A673 (cell line): ENCODE data around the gene PHF3. TPM values are rescaled to one million over a fixed set of nuclear protein-coding genes. Genes with fewer than 3 reads are reported as not detected.

ENCODE experiments used
- BruUV-seq: library from RNA; stranded (reverse); fragments of 400-500 nt; replicated peaks from 2 replicates; lab custom pipeline; 2021; lab: Mats Ljungman, UMichigan
- CTCF ChIA-PET: fragments of 300-600 bp; sonication (Branson Sonifier 250); formaldehyde crosslinking; loops from one replicate; lab custom pipeline; 2022; ENCODE audit warnings: antibody characterized with exemption; lab: Charles Lee
- POLR2A ChIA-PET: fragments of 300-600 bp; sonication (Branson Sonifier 250); formaldehyde crosslinking; loops from one replicate; lab custom pipeline; 2022; ENCODE audit warnings: antibody characterized with exemption; ENCODE audit not compliant: low non-redundant PET; lab: Charles Lee
- DNase-seq: peaks from one replicate; pipeline ENCODE4 v3.0.0-alpha.2; 2015; ENCODE audit warnings: low spot score
- H3K27ac ChIP-seq: fragments of 200-600 bp; sonication (generic); 2 replicates; pipeline ENCODE4 v1.5.1; 2016; ENCODE audit warnings: mixed run types, low read depth, mild to moderate bottlenecking, mixed read lengths, antibody characterized with exemption, low read length; ENCODE audit not compliant: poor library complexity, severe bottlenecking
- H3K27me3 ChIP-seq: fragments of 200-600 bp; sonication (generic); replicated peaks from 2 replicates; pipeline ENCODE4 v1.6.1; 2017; ENCODE audit warnings: mixed run types, low read depth, mild to moderate bottlenecking, mixed read lengths, antibody characterized with exemption, low read length; ENCODE audit not compliant: insufficient read depth, poor library complexity
- H3K36me3 ChIP-seq: fragments of 200-600 bp; sonication (generic); 2 replicates; pipeline ENCODE4 v1.6.1; 2016; ENCODE audit warnings: mixed run types, mild to moderate bottlenecking, mixed read lengths, antibody characterized with exemption, low read length; ENCODE audit not compliant: insufficient read depth, poor library complexity, severe bottlenecking
- H3K4me1 ChIP-seq: fragments of 200-600 bp; sonication (generic); 2 replicates; pipeline ENCODE4 v1.6.1; 2017; ENCODE audit warnings: mixed run types, mild to moderate bottlenecking, mixed read lengths, antibody characterized with exemption, low read length; ENCODE audit not compliant: insufficient read depth, poor library complexity, severe bottlenecking
- H3K4me3 ChIP-seq: fragments of 200-600 bp; sonication (generic); 2 replicates; pipeline ENCODE4 v1.5.1; 2016; ENCODE audit warnings: low read depth, mixed run types, mild to moderate bottlenecking, mixed read lengths, low read length; ENCODE audit not compliant: poor library complexity, severe bottlenecking
- H3K9me3 ChIP-seq: fragments of 200-600 bp; sonication (generic); 2 replicates; pipeline ENCODE4 v1.6.1; 2016; ENCODE audit warnings: mixed run types, low read depth, mild to moderate bottlenecking, mixed read lengths, antibody characterized with exemption, low read length; ENCODE audit not compliant: poor library complexity, severe bottlenecking
- EZH2 ChIP-seq: fragments of 200-600 bp; sonication (generic); IDR thresholded peaks from 2 replicates; pipeline ENCODE4 v1.6.1; 2017; ENCODE audit warnings: borderline replicate concordance, low read depth, mild to moderate bottlenecking, mixed read lengths, antibody characterized with exemption, low read length; ENCODE audit not compliant: poor library complexity, severe bottlenecking
- intact Hi-C: fragments of 100-400 bp; cut with micrococcal nuclease; formaldehyde crosslinking; loops from one replicate; pipeline ENCODE4 v1.10.0; 2022; ENCODE audit not compliant: unreplicated experiment
- total RNA-seq: library from RNA; stranded (reverse); gene quantifications from 2 replicates; pipeline ENCODE4 v1.2.3, GENCODE V29; 2021
- TF ChIP-seq, protein P1 (sequence below): fragments of 300-800, 200-600 bp; sonication (generic); conservative IDR thresholded peaks from 2 replicates; pipeline ENCODE4 v1.5.1; 2017; ENCODE audit warnings: low read depth, mild to moderate bottlenecking, antibody characterized with exemption, low read length, moderate library complexity, mixed read lengths

Gene PHF3
- total RNA-seq, 1 experiment from 2014 or later: 52.0 TPM

DNA sequence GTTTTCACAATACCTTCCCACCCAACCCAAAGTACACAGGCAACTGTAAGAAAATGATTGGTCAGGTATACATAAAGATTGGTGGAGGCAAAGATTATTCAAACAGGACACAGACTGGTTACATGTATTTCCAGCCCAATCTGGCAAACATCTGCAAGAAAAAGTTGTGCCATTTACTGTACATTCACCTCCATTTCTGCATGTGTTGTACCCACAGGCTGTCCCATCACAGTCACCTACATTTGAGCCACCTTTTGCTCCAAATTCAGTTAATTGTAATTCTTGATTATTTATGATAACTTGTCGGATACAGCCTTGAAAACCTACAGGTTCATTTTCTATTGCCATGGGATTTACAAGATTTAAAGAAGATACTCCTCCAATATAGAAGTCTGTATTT is 85.6 kb downstream of the PHF3 start:
- Histone ChIP-seq H3K36me3 (no peaks in the 10 kb centered on the region), H3K27ac (no peak overlapping the region), H3K27me3 (no peaks in the 10 kb centered on the region), H3K4me1 (no peaks in the 10 kb centered on the region), H3K9me3 (no peaks in the 10 kb centered on the region), H3K4me3 (no peak overlapping the region)
- no peak for DNase-seq
- ChIA-PET CTCF (no interaction called here), POLR2A (no interaction called here)
- no peak for TF ChIP-seq EZH2
- TF ChIP-seq, protein P1, sequence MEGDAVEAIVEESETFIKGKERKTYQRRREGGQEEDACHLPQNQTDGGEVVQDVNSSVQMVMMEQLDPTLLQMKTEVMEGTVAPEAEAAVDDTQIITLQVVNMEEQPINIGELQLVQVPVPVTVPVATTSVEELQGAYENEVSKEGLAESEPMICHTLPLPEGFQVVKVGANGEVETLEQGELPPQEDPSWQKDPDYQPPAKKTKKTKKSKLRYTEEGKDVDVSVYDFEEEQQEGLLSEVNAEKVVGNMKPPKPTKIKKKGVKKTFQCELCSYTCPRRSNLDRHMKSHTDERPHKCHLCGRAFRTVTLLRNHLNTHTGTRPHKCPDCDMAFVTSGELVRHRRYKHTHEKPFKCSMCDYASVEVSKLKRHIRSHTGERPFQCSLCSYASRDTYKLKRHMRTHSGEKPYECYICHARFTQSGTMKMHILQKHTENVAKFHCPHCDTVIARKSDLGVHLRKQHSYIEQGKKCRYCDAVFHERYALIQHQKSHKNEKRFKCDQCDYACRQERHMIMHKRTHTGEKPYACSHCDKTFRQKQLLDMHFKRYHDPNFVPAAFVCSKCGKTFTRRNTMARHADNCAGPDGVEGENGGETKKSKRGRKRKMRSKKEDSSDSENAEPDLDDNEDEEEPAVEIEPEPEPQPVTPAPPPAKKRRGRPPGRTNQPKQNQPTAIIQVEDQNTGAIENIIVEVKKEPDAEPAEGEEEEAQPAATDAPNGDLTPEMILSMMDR: no peak
- BruUV-seq: no TSS peak
- intact Hi-C loops: no loop called here

DNA sequence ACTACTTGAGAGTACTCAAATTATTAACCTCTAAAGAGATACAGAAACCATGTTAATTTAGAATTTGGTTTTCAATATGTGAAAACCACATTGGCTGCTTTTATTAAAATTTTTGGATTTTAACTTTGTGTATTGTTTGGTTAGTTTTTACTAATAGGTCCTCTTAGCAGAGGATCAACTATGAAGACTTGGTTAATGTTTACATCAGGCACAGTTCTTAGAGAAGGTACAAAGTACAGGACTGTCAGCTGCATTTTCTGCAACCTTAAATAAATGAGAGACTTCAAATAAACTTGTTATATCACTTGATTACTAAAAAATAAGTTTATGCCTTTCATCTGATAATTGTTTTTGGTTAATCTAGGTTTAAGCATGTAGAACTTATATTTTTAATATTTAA is 89.1 kb downstream of the PHF3 start:
- ChIA-PET CTCF (no interaction called here), POLR2A (no interaction called here)
- H3K27me3 ChIP-seq: no peaks in the 10 kb centered on the region
- intact Hi-C loops: no loop called here
- BruUV-seq: no TSS peak
- no peaks in the 10 kb centered on the region for H3K36me3 ChIP-seq
- no peak for DNase-seq
- no peaks in the 10 kb centered on the region for H3K9me3 ChIP-seq
- no peak overlapping the region for H3K27ac ChIP-seq
- no peak overlapping the region for H3K4me3 ChIP-seq
- no peaks in the 10 kb centered on the region for H3K4me1 ChIP-seq
- no peak for TF ChIP-seq EZH2

DNA sequence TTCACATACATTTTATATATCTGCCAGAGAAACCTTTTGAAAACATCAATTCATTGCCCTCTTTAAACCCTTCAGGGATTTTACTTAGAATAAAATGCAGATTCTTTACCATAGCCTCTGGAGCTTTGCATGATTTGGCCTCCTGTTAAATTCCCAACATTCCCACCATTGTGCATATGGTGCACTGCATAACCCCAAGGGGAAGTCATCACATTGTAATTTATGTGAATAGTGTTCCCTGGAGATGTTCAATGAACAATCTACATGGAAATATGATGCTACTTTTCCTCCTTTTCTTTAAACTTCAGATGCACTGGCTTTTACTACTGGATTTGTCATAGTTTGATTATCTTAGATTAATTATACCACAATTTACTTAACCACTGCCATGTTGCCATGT is 94.7 kb downstream of the PHF3 start:
- no TSS peak for BruUV-seq
- Histone ChIP-seq H3K4me3 (no peak overlapping the region), H3K4me1 (no peaks in the 10 kb centered on the region), H3K27me3 (no peaks in the 10 kb centered on the region), H3K36me3 (no peaks in the 10 kb centered on the region), H3K9me3 (no peaks in the 10 kb centered on the region), H3K27ac (no peak overlapping the region)
- intact Hi-C loops: no loop called here
- TF ChIP-seq, protein P1: no peak
- TF ChIP-seq EZH2: no peak
- ChIA-PET CTCF (no interaction called here), POLR2A (no interaction called here)
- DNase-seq: no peak

DNA sequence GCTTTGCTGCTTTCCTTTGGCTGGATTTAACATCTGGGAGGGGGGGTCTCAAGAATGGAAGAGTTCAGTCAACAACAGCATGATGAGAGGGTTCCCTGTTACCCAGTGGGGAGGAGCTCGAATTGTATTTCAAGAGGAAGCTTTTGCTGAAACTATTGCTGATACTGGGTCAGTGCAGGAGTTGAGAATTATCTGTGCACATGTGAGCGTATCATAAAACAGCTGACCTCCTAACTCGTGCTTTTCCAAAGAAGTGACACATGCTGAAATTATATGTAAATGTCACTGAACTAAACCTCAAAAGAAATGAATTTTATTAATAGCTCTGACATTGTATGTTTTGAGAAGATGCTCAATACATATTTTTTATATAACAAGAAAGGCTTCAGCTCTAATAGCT is 96.3 kb downstream of the PHF3 start:
- POLR2A ChIA-PET: no interaction called here
- Histone ChIP-seq H3K9me3 (no peaks in the 10 kb centered on the region), H3K27ac (no peak overlapping the region), H3K4me1 (no peaks in the 10 kb centered on the region), H3K36me3 (no peaks in the 10 kb centered on the region), H3K27me3 (no peaks in the 10 kb centered on the region), H3K4me3 (no peak overlapping the region)
- TF ChIP-seq EZH2: no peak
- TF ChIP-seq, protein P1: no peak
- no peak for DNase-seq
- no TSS peak for BruUV-seq
- CTCF ChIA-PET: no interaction called here
- intact Hi-C loops: no loop called here
